Measurements from ENCODE around the gene ZC3H6.
"Not testable (repeated sequence)": the region's sequence is repeated elsewhere in the genome, so short reads cannot be mapped to it uniquely, and the experiment has no call there.

- TF ChIP-seq EP300 (IDR thresholded peaks at IDR 0.05; ENCODE audit: low read depth); POLR2AphosphoS5 (IDR thresholded peaks at IDR 0.05); CTCF (IDR thresholded peaks at IDR 0.05): not testable (repeated sequence)
Measured at GRCh38 chr2:112352292-112352691, 76.9 kb downstream of the ZC3H6 start.
